Endothelial cell of umbilical vein (primary cell): Measurements from ENCODE around the gene NDUFV1. TPM values are rescaled to one million over a fixed set of nuclear protein-coding genes. Genes with fewer than 3 reads are reported as not detected.

Experiments
- BruUV-seq: library from RNA; stranded (reverse); fragments of 400-500 nt; replicated peaks from 2 replicates; lab custom pipeline; 2021; lab: Mats Ljungman, UMichigan
- CTCF ChIA-PET: fragments of 300-600, 350-600 bp; sonication (Branson Sonifier 250); formaldehyde crosslinking; loops from one replicate; lab custom pipeline; 2021; ENCODE audit warnings: antibody characterized with exemption, inconsistent platforms; lab: Charles Lee
- POLR2A ChIA-PET: fragments of 300-600, 350-600 bp; sonication (Branson Sonifier 250); formaldehyde crosslinking; loops from one replicate; lab custom pipeline; 2021; ENCODE audit warnings: antibody characterized with exemption, inconsistent platforms; lab: Charles Lee
- DNase-seq: peaks from one replicate; pipeline ENCODE4 v3.0.0-alpha.2; 2011; ENCODE audit warnings: low read depth, low spot score
- FAIRE-seq: peaks from 2 replicates; lab custom pipeline; 2011; peaks lifted over from hg19 to GRCh38; lab: Jason Lieb, UNC
- H2AFZ ChIP-seq: 2 replicates; pipeline ENCODE4 v1.6.0; 2012; ENCODE audit warnings: low read depth, low read length, control low read depth, inconsistent platforms
- H3K27ac ChIP-seq: 2 replicates; pipeline ENCODE4 v1.5.1; 2011; ENCODE audit warnings: low read depth, mild to moderate bottlenecking, control low read depth, low read length, moderate library complexity; ENCODE audit not compliant: insufficient read depth
- H3K27me3 ChIP-seq, 2 experiments: 2 replicates each; pipeline versions ENCODE4 v1.6.0 to v1.6.1; 2011; ENCODE audit warnings: low read length in 2 of 2, mixed read lengths in 1 of 2; ENCODE audit not compliant: control insufficient read depth in 2 of 2, insufficient read depth in 2 of 2
- H3K36me3 ChIP-seq, 2 experiments: 2 replicates in 1 of 2; 3 replicates in 1 of 2; pipeline ENCODE4 v1.5.1; 2011; ENCODE audit warnings: low read length in 2 of 2, mild to moderate bottlenecking in 1 of 2, moderate library complexity in 1 of 2; ENCODE audit not compliant: control insufficient read depth in 2 of 2, insufficient read depth in 2 of 2; ENCODE audit errors: extremely low read depth in 1 of 2
- H3K4me1 ChIP-seq: 3 replicates; pipeline ENCODE4 v1.5.1; 2011; ENCODE audit warnings: mild to moderate bottlenecking, low read length; ENCODE audit not compliant: control insufficient read depth, insufficient read depth; ENCODE audit errors: extremely low read depth
- H3K4me2 ChIP-seq: 2 replicates; pipeline ENCODE4 v1.6.1; 2011; ENCODE audit warnings: low read length, control low read depth, mixed read lengths; ENCODE audit not compliant: insufficient read depth
- H3K4me3 ChIP-seq, 3 experiments: fragments of 200-600 bp in 1 of 3; sonication (generic), shearing (Covaris generic) in 1 of 3; replicated peaks in 1 of 3; 2 replicates each; pipeline ENCODE4 v1.5.1; 2011 to 2016; ENCODE audit warnings: control low read depth in 3 of 3, low read length in 3 of 3, mild to moderate bottlenecking in 2 of 3, inconsistent platforms in 1 of 3, low read depth in 1 of 3, moderate library complexity in 1 of 3; ENCODE audit not compliant: insufficient read depth in 1 of 3
- H3K79me2 ChIP-seq: 2 replicates; pipeline ENCODE4 v1.6.0; 2012; ENCODE audit warnings: low read length, inconsistent platforms; ENCODE audit not compliant: control insufficient read depth, insufficient read depth
- H3K9ac ChIP-seq: replicated peaks from 2 replicates; pipeline ENCODE3; 2011; ENCODE audit warnings: low read length, control low read depth; ENCODE audit not compliant: insufficient read depth; ENCODE audit errors: extremely low read depth
- H3K9me1 ChIP-seq: replicated peaks from 3 replicates; pipeline ENCODE4 v1.6.0; 2011; ENCODE audit warnings: mild to moderate bottlenecking, low read length; ENCODE audit not compliant: control insufficient read depth, insufficient read depth; ENCODE audit errors: extremely low read depth
- H3K9me3 ChIP-seq: replicated peaks from 2 replicates; pipeline ENCODE4 v1.5.1; 2012; ENCODE audit warnings: low read length, inconsistent platforms; ENCODE audit not compliant: control insufficient read depth, insufficient read depth
- H4K20me1 ChIP-seq: replicated peaks from 2 replicates; pipeline ENCODE3; 2011; ENCODE audit warnings: mild to moderate bottlenecking, low read length; ENCODE audit not compliant: control insufficient read depth, insufficient read depth; ENCODE audit errors: extremely low read depth
- CTCF ChIP-seq, 2 donors: IDR thresholded peaks; 1 replicate in 1 of 2; 2 replicates in 1 of 2; pipeline ENCODE4 v1.5.1; 2011; ENCODE audit warnings: low read length in 2 of 2, mild to moderate bottlenecking in 2 of 2, moderate library complexity in 2 of 2, control low read depth in 1 of 2, inconsistent platforms in 1 of 2, low read depth in 1 of 2; ENCODE audit not compliant: insufficient read depth in 1 of 2; ENCODE audit errors: extremely low read depth in 1 of 2
- EZH2 ChIP-seq: IDR thresholded peaks from 2 replicates; pipeline ENCODE4 v1.6.1; 2012; ENCODE audit warnings: borderline replicate concordance, low read depth, mild to moderate bottlenecking, moderate library complexity, low read length, inconsistent platforms; ENCODE audit not compliant: severe bottlenecking
- FOS ChIP-seq: IDR thresholded peaks from 2 replicates; pipeline ENCODE4 v1.6.1; 2011; ENCODE audit warnings: mild to moderate bottlenecking, low read length, moderate library complexity, borderline replicate concordance; ENCODE audit not compliant: insufficient read depth
- GATA2 ChIP-seq: IDR thresholded peaks from 2 replicates; pipeline ENCODE4 v1.7.0; 2011; ENCODE audit warnings: low read depth, mild to moderate bottlenecking, moderate library complexity, mixed read lengths, low read length; ENCODE audit not compliant: insufficient read length, insufficient read depth
- JUN ChIP-seq: IDR thresholded peaks from 2 replicates; pipeline ENCODE4 v1.6.1; 2011; ENCODE audit warnings: borderline replicate concordance, low read depth; ENCODE audit not compliant: insufficient read length, insufficient read depth
- MAX ChIP-seq: IDR thresholded peaks from 2 replicates; pipeline ENCODE4 v1.6.1; 2011; ENCODE audit not compliant: insufficient read depth, insufficient read length
- MYC ChIP-seq: IDR thresholded peaks from one replicate; pipeline ENCODE4 v1.6.1; 2011; ENCODE audit warnings: mild to moderate bottlenecking, low read depth, low read length
- POLR2A ChIP-seq: IDR thresholded peaks from 2 replicates; pipeline ENCODE4 v1.6.1; 2012; ENCODE audit warnings: low read depth, mild to moderate bottlenecking, control low read depth, low read length
- POLR2AphosphoS5 ChIP-seq: IDR thresholded peaks from 2 replicates; pipeline ENCODE4 v1.6.1; 2012; ENCODE audit warnings: low read depth, mild to moderate bottlenecking, control low read depth, low read length, moderate library complexity; ENCODE audit not compliant: insufficient read depth
- dilution Hi-C: fragments of 300-500 bp; cut with MboI; formaldehyde crosslinking; loops from one replicate; pipeline ENCODE4 v1.15.0; 2019; ENCODE audit warnings: low sequenced_read_pairs; ENCODE audit not compliant: extremely low pct_ligation_motif_present
- intact Hi-C: fragments of 100-400 bp; cut with micrococcal nuclease; formaldehyde crosslinking; loops from one replicate; pipeline ENCODE4 v1.10.0; 2022
- polyA plus RNA-seq, 4 experiments: library from polyadenylated mRNA; depleted of rRNA in 3 of 4; stranded (reverse) in 3 of 4; unstranded in 1 of 4; fragments of >200 nt; gene quantifications; 2 replicates each; pipeline versions ENCODE4 v1.2.1 to v1.2.3, GENCODE V29; 2011 to 2012; ENCODE audit warnings: missing spikeins in 1 of 4
- total RNA-seq: library from RNA; stranded (reverse); gene quantifications from 2 replicates; pipeline ENCODE4 v1.2.3, GENCODE V29; 2021

Gene NDUFV1
- total and polyA plus RNA-seq, 2 donors (not counting 3 experiments of a cell fraction or from before 2014, with no cell fraction given) = 191 to 203 TPM

GRCh38 chr11:67627812-67628624 is 21.3 kb downstream of the NDUFV1 start:
- Histone ChIP-seq H4K20me1 (no peaks in the 10 kb centered on the region), H3K9me1 (no peaks in the 10 kb centered on the region), H3K4me3 (no peak overlapping the region), H3K36me3 (no peaks in the 10 kb centered on the region), H3K9me3 (no peaks in the 10 kb centered on the region), H3K27ac (no peak overlapping the region), H3K27me3 (no peaks in the 10 kb centered on the region), H3K9ac (no peak overlapping the region), H3K4me1 (peaks cover 4% of the 10 kb centered on the region), H2AFZ (no peak overlapping the region), H3K79me2 (no peaks in the 10 kb centered on the region), H3K4me2 (no peak overlapping the region)
- TF ChIP-seq JUN = no peak
- no peak for TF ChIP-seq CTCF (IDR thresholded peaks at IDR 0.05; ENCODE audit: extremely low read depth in 1 of 2, insufficient read depth in 1 of 2, low read depth in 1 of 2, low read length in 2 of 2)
- no peak for TF ChIP-seq EZH2
- TF ChIP-seq MYC = no peak
- no peak for TF ChIP-seq FOS
- TF ChIP-seq GATA2 = no peak
- TF ChIP-seq POLR2A = no peak
- TF ChIP-seq MAX = no peak
- TF ChIP-seq POLR2AphosphoS5 = no peak
- intact Hi-C loops = loop anchor here (10.0 kb wide), 1 partner anchor 783 kb away; the partner anchor contains the start of gene RCE1
- no TSS peak for BruUV-seq
- DNase-seq (no peak), FAIRE-seq (no peak)
- ChIA-PET CTCF (interaction anchor here (0.8 to 6.6 kb wide), 10 partner anchors 13 to 164 kb away, joined by 3 to 98 read pairs (median 8); no protein-coding TSS in a partner anchor), POLR2A (no interaction called here)
- dilution Hi-C loops = no loop called here
